ENCODE data around the gene ZNF444. TPM values are rescaled to one million over a fixed set of nuclear protein-coding genes. Genes with fewer than 3 reads are reported as not detected.

The ZNF444 gene
- total RNA-seq, 2 donors from 2014 or later, result 50.3 to 95.9 TPM

GRCh38 chr19:56099638-56100539, 41.2 kb upstream of the ZNF444 start:
- TF ChIP-seq CTCF (IDR thresholded peaks at IDR 0.05) (no peak), POLR2A (IDR thresholded peaks at IDR 0.05) (no peak)
- intact Hi-C loops (cut with DNase I), result loop anchor here (5.0 kb wide), 1 partner anchor 62 kb away; no protein-coding TSS in a partner anchor
- WGBS, 2 donors, result 90% methylated on average over 28 to 31 of the region's 31 CpGs
- peaks cover 0 to 10% of the 10 kb centered on the region in 2 donors for H3K36me3 ChIP-seq (replicated peaks in 1 of 2; ENCODE audit: insufficient read depth in 1 of 2, low read depth in 2 of 2)
- no peak overlapping the region for H3K27ac ChIP-seq
- no peak for ATAC-seq
- no peak for DNase-seq
- no peaks in the 10 kb centered on the region for H3K9me3 ChIP-seq
- no peaks in the 10 kb centered on the region for H3K27me3 ChIP-seq
- H3K4me1 ChIP-seq, result peaks cover 6% of the 10 kb centered on the region
- no peak overlapping the region for H3K4me3 ChIP-seq

DNA sequence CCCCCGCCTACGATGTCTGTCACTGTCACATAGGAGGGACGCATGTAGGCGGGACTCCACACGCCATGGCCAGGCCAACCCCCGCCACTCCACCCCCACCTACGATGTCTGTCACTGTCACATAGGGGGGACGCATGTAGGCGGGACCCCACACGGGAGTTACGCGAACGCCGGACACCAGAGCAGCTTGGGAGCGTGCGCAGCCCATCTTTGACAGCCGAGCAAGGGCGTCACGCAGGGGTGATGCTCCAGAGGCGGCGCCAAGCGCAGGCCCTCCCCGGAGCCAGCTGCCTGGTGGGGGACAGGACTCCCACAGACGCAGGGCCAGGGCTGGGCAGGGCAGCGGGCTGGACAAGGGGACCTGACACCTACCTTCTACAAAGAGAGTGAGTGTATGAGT, 40.0 kb upstream of the ZNF444 start:
- Histone ChIP-seq H3K36me3 (replicated peaks in 1 of 2; ENCODE audit: insufficient read depth in 1 of 2, low read depth in 2 of 2) (peaks cover 0 to 10% of the 10 kb centered on the region in 2 donors), H3K9me3 (no peaks in the 10 kb centered on the region), H3K4me3 (no peak overlapping the region), H3K27me3 (no peaks in the 10 kb centered on the region), H3K4me1 (peaks cover 16% of the 10 kb centered on the region), H3K27ac (no peak overlapping the region)
- no peak for TF ChIP-seq POLR2A (IDR thresholded peaks at IDR 0.05)
- TF ChIP-seq CTCF (IDR thresholded peaks at IDR 0.05), result no peak
- WGBS, 2 donors, result 80 to 88% methylated on average over 14 to 25 of the region's 25 CpGs
- DNase-seq (no peak), ATAC-seq (no peak)
- intact Hi-C loops (cut with DNase I), result loop anchor here (5.0 kb wide), 1 partner anchor 61 kb away; no protein-coding TSS in a partner anchor

- ATAC-seq, result no peak
- Histone ChIP-seq H3K27ac (no peak overlapping the region), H3K9me3 (no peaks in the 10 kb centered on the region), H3K4me1 (peaks cover 24% of the 10 kb centered on the region), H3K36me3 (replicated peaks in 1 of 2; ENCODE audit: insufficient read depth in 1 of 2, low read depth in 2 of 2) (peaks cover 0 to 10% of the 10 kb centered on the region in 2 donors), H3K27me3 (no peaks in the 10 kb centered on the region), H3K4me3 (no peak overlapping the region)
- no peak for DNase-seq
- 84 to 90% methylated on average over 29 to 34 of the region's 34 CpGs for WGBS, 2 donors
- TF ChIP-seq CTCF (IDR thresholded peaks at IDR 0.05), result no peak
- no peak for TF ChIP-seq POLR2A (IDR thresholded peaks at IDR 0.05)
- intact Hi-C loops (cut with DNase I), result loop anchor here (5.0 kb wide), 1 partner anchor 60 kb away; no protein-coding TSS in a partner anchor
These were observed 39.1 kb upstream of the ZNF444 start for GRCh38 chr19:56101746-56102535.

GRCh38 chr19:56103027-56103614, 38.0 kb upstream of the ZNF444 start:
- Histone ChIP-seq H3K4me3 (no peak overlapping the region), H3K27ac (no peak overlapping the region), H3K4me1 (peaks cover 35% of the 10 kb centered on the region), H3K36me3 (replicated peaks in 1 of 2; ENCODE audit: insufficient read depth in 1 of 2, low read depth in 2 of 2) (peaks cover 0 to 10% of the 10 kb centered on the region in 2 donors), H3K9me3 (no peaks in the 10 kb centered on the region), H3K27me3 (no peaks in the 10 kb centered on the region)
- ATAC-seq (no peak), DNase-seq (no peak)
- 69 to 80% methylated on average over 7 to 18 of the region's 20 CpGs for WGBS, 2 donors
- TF ChIP-seq POLR2A (IDR thresholded peaks at IDR 0.05), result no peak
- no peak for TF ChIP-seq CTCF (IDR thresholded peaks at IDR 0.05)
- intact Hi-C loops (cut with DNase I), result loop anchor here (5.0 kb wide), 1 partner anchor 59 kb away; no protein-coding TSS in a partner anchor

Measured in body of pancreas (tissue), 4 donors.